ENCODE measurements around the gene KDM4B. TPM values are rescaled to one million over a fixed set of nuclear protein-coding genes. Genes with fewer than 3 reads are reported as not detected.

The KDM4B gene
- total RNA-seq, 4 donors from 2014 or later = 29.2 to 43.8 (median 38.7) TPM

DNA sequence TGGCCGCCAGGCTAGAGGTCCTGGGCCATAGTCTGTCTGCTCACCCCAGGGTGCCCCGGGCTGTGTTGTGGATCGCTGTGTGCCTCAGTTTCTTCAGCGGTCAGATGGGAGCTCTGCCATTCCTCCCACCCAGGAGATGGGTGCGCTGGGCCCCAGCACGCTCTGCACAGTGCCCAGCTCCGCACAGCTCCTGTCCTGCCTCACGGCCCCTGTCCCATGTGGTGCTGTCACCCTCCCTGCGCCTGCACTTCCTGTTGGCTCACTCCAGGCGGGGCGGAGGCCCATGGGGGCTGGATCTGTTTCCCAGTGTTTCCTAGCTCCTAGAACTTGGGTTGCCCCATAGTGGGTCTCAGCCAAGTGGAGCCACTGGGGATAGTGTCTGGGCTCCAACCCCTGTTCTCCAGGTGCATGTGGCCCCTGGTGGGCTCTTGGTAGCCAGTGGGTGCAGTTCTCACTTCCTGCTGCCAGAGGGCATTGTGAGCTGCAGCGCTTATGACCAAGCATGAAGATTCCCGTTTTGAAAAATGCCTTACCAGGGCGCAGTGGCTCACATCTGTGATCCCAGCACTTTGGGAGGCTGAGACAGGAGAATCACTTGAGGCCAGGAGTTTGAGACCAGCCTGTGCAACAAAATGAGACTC lies 69.8 kb downstream of the KDM4B start:
- peaks cover 0 to 60% of the 10 kb centered on the region in 2 donors for H3K36me3 ChIP-seq
- peaks cover 0 to 52% (median 18%) of the 10 kb centered on the region in 3 donors for H3K4me1 ChIP-seq
- no peak overlapping the region for H3K4me3 ChIP-seq
- 100% methylated on average over 3 of the region's 14 CpGs; no CpG with 5 or more reads in 1 of the 2 donors for WGBS, 2 donors (ENCODE audit: low coverage in 1 of 2)
- H3K27ac ChIP-seq = no peak overlapping the region
- H3K27me3 ChIP-seq = no peaks in the 10 kb centered on the region
- no peaks in the 10 kb centered on the region for H3K9me3 ChIP-seq
- TF ChIP-seq, protein P1, sequence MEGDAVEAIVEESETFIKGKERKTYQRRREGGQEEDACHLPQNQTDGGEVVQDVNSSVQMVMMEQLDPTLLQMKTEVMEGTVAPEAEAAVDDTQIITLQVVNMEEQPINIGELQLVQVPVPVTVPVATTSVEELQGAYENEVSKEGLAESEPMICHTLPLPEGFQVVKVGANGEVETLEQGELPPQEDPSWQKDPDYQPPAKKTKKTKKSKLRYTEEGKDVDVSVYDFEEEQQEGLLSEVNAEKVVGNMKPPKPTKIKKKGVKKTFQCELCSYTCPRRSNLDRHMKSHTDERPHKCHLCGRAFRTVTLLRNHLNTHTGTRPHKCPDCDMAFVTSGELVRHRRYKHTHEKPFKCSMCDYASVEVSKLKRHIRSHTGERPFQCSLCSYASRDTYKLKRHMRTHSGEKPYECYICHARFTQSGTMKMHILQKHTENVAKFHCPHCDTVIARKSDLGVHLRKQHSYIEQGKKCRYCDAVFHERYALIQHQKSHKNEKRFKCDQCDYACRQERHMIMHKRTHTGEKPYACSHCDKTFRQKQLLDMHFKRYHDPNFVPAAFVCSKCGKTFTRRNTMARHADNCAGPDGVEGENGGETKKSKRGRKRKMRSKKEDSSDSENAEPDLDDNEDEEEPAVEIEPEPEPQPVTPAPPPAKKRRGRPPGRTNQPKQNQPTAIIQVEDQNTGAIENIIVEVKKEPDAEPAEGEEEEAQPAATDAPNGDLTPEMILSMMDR (IDR thresholded peaks at IDR 0.05) = peak in 3 of 4 experiments; percentile 27 to 55 (median 49)
- no peak for TF ChIP-seq POLR2A (IDR thresholded peaks at IDR 0.05)
- no peak for TF ChIP-seq EP300 (IDR thresholded peaks at IDR 0.05)
- no peak for TF ChIP-seq POLR2AphosphoS5 (IDR thresholded peaks at IDR 0.05)
- ATAC-seq = peak; percentile 46

DNA sequence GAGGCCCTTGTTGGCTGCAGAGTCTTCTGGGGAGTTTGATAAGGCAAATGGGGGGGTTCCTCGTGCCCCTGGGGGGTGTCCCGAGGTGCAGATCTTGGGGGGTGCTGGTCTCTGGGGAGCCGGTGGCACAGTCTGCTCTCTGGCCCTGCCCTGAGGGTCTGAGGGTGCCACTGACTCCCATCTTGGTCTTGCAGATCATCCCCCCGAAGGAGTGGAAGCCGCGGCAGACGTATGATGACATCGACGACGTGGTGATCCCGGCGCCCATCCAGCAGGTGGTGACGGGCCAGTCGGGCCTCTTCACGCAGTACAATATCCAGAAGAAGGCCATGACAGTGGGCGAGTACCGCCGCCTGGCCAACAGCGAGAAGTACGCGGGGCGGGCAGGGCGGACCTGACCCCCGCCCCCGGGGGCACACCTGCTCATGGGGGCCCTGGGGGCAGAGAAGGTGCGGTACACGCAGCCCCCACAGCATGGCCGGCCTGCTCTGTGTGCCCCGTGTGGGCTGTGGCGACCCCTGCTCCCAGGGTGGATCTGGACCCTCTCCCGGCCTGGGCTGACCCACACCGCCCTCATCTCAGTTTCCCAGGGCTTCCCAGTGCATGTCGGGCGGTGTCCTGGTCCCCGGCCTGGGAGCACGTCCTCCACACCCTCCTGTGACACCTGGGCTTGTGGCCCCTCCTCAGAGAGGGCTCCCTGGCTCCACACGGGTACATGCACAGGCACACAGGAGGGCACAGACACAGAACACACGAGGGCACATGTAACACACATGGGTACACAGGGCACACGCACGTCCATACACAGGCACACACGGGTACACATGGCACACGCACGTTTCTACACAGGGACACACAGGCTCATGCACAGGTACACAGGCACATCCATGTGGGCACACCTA lies 71.0 kb downstream of the KDM4B start:
- H3K9me3 ChIP-seq = no peaks in the 10 kb centered on the region
- H3K27me3 ChIP-seq = no peaks in the 10 kb centered on the region
- WGBS, 2 donors (ENCODE audit: low coverage in 1 of 2) = 100% methylated on average over 1 of the region's 43 CpGs; no CpG with 5 or more reads in 1 of the 2 donors
- peaks cover 0 to 48% (median 18%) of the 10 kb centered on the region in 3 donors for H3K4me1 ChIP-seq
- ATAC-seq = no peak
- peaks cover 0 to 52% of the 10 kb centered on the region in 2 donors for H3K36me3 ChIP-seq
- H3K4me3 ChIP-seq = no peak overlapping the region
- no peak for TF ChIP-seq POLR2AphosphoS5 (IDR thresholded peaks at IDR 0.05)
- TF ChIP-seq, protein P1 (IDR thresholded peaks at IDR 0.05) = no peak
- no peak for TF ChIP-seq POLR2A (IDR thresholded peaks at IDR 0.05)
- TF ChIP-seq EP300 (IDR thresholded peaks at IDR 0.05) = no peak
- no peak overlapping the region for H3K27ac ChIP-seq

DNA sequence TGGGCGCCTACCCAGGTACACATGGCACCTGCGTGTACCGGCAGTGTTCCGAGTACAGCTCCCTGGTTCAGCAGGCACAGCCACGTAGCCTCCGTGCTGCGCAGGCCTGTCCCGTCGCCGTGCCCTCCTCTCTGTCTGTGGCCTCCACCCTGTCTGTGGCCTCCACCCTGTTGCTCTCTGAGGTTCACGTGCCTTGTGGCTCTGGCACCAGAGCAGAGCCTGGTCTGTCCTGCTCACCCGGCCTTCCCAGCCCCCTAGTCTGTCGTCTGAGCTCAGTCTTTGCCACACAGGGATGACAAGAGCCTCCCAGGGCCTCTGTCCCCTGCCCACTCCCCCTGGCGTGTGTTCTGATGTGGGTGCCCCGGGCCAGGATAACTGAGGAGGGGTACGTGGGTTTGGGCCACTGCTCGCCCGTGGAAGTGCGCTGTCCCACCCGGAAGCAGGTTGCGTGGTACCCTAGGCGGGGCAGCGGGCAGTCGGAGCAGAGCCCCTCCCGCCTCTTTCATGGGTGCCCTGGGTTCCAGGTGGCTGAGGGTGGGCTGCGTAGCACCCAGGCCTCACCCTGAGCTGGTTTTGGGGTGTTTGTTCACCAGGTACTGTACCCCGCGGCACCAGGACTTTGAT lies 71.7 kb downstream of the KDM4B start:
- no peak for ATAC-seq
- TF ChIP-seq, protein P1 (IDR thresholded peaks at IDR 0.05) = no peak
- no peak for TF ChIP-seq POLR2AphosphoS5 (IDR thresholded peaks at IDR 0.05)
- no peak for TF ChIP-seq EP300 (IDR thresholded peaks at IDR 0.05)
- TF ChIP-seq POLR2A (IDR thresholded peaks at IDR 0.05) = no peak
- no peak overlapping the region for H3K4me3 ChIP-seq
- no peaks in the 10 kb centered on the region for H3K9me3 ChIP-seq
- H3K4me1 ChIP-seq = peaks cover 0 to 40% (median 18%) of the 10 kb centered on the region in 3 donors
- WGBS, 2 donors (ENCODE audit: low coverage in 1 of 2) = 86 to 100% methylated on average over 1 to 6 of the region's 28 CpGs
- peaks cover 0 to 50% of the 10 kb centered on the region in 2 donors for H3K36me3 ChIP-seq
- peak overlapping the region in 1 of 4 donors; percentile 16 for H3K27ac ChIP-seq
- no peaks in the 10 kb centered on the region for H3K27me3 ChIP-seq

DNA sequence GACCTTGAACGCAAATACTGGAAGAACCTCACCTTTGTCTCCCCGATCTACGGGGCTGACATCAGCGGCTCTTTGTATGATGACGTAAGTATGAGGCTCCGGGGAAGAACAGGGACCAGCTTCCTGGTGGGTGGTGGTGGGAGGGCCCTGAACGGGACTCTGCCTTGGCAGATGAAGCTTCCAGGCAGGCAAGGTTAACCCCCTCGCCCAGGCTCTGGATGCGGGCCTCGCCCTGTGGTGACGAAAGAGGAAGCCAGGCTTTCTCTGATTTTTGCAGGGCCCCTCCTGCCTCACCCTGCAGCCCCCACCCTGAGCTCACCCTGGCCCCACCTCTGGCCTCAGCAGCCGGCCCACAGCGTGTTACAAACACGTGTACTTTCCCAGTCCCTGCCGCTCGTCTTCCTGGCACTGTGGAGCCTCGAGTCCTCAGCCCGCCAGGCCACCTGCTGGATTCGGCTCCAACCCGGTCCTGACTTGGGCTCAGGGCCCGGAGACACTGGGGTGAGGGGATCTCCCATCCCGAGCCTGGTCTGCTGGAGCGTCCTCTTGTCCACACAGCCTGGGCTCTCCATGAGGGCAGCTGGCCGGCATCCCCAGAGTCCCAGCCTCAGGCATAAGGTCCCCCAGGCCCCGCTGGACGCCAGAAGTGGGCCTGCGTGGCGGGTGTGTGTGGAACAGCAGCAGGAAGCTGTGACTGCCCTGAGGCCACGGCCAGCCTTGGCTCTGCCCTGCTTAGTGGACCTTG lies 72.4 kb downstream of the KDM4B start:
- Histone ChIP-seq H3K9me3 (no peaks in the 10 kb centered on the region), H3K27ac (peak overlapping the region in 1 of 4 donors; percentile 37), H3K4me3 (no peak overlapping the region), H3K36me3 (peaks cover 0 to 57% of the 10 kb centered on the region in 2 donors), H3K4me1 (peaks cover 0 to 39% (median 18%) of the 10 kb centered on the region in 3 donors), H3K27me3 (no peaks in the 10 kb centered on the region)
- peak; percentile 40 for ATAC-seq
- TF ChIP-seq POLR2AphosphoS5 (IDR thresholded peaks at IDR 0.05) = no peak
- no peak for TF ChIP-seq EP300 (IDR thresholded peaks at IDR 0.05)
- no peak for TF ChIP-seq POLR2A (IDR thresholded peaks at IDR 0.05)
- TF ChIP-seq, protein P1 (IDR thresholded peaks at IDR 0.05) = no peak
- WGBS, 2 donors (ENCODE audit: low coverage in 1 of 2) = 60 to 76% methylated on average over 2 to 3 of the region's 29 CpGs

Data from gastroesophageal sphincter (tissue), 4 donors.